Adrenal gland (tissue), 12 donors: ENCODE data around the gene NHLH1. TPM values are rescaled to one million over a fixed set of nuclear protein-coding genes. Genes with fewer than 3 reads are reported as not detected.

Experiments
- DNase-seq, 7 donors: peaks; one replicate each; pipeline ENCODE4 v3.0.0-alpha.2; 2019 to 2020
- H3K27ac ChIP-seq, 5 donors: fragments of 200-600 bp; sonication (generic) in 4 of 5; 1 replicate in 3 of 5; 2 replicates in 2 of 5; pipeline versions ENCODE4 v1.5.1 to v1.8.0; 2016 to 2020; ENCODE audit warnings: mild to moderate bottlenecking in 1 of 5
- H3K27me3 ChIP-seq: fragments of 200-600 bp; 2 replicates; pipeline ENCODE4 v1.8.0; 2021
- H3K36me3 ChIP-seq, 2 donors: fragments of 200-600 bp; replicated peaks in 1 of 2; 1 replicate in 1 of 2; 2 replicates in 1 of 2; pipeline versions ENCODE4 v1.5.1 to v1.8.0; 2018 to 2022
- H3K4me1 ChIP-seq, 2 donors: fragments of 200-600 bp; replicated peaks in 1 of 2; 1 replicate in 1 of 2; 2 replicates in 1 of 2; pipeline versions ENCODE4 v1.5.1 to v1.8.0; 2018 to 2021
- H3K4me3 ChIP-seq, 4 donors: fragments of 200-600 bp; sonication (generic) in 3 of 4; one replicate each; pipeline ENCODE4 v1.5.1; 2016 to 2018
- H3K9me3 ChIP-seq, 3 donors: fragments of 200-600 bp; sonication (generic) in 1 of 3; replicated peaks in 1 of 3; 1 replicate in 2 of 3; 2 replicates in 1 of 3; pipeline versions ENCODE4 v1.5.1 to v1.8.0; 2016 to 2021
- CTCF ChIP-seq, 6 experiments: fragments of 450-650 bp in 4 of 6; fragments of 200-600 bp in 2 of 6; sonication (generic) in 1 of 6; IDR thresholded peaks; 1 replicate in 5 of 6; 2 replicates in 1 of 6; pipeline versions ENCODE4 v1.5.1 to v1.8.0; 2016 to 2021; ENCODE audit warnings: antibody characterized with exemption in 6 of 6, mild to moderate bottlenecking in 2 of 6, moderate library complexity in 1 of 6
- POLR2A ChIP-seq, 2 donors: fragments of 450-650 bp; IDR thresholded peaks; one replicate each; pipeline ENCODE4 v1.6.1; 2017; ENCODE audit warnings: antibody characterized with exemption in 2 of 2, mild to moderate bottlenecking in 2 of 2, moderate library complexity in 1 of 2
- WGBS, 4 donors: extraction: QIAGEN DNeasy Blood & Tissue Kit in 2 of 4; methylation state at CpG; one replicate each; pipeline versions ENCODE4 v1.1.5 to v1.1.7; 2013 to 2017; 5-methylcytosine and 5-hydroxymethylcytosine counted together
- intact Hi-C, 2 donors: fragments of 100-400 bp; cut with DNase I; formaldehyde crosslinking; loops; one replicate each; pipeline versions ENCODE4 v1.14.1 to v1.15.0; 2022 to 2023
- polyA plus RNA-seq, 3 donors: library from polyadenylated mRNA; stranded (reverse); fragments of 200-250 nt in 2 of 3; fragments of 350-450 nt in 1 of 3; fragmentation: Illumina TruSeq in 1 of 3; extraction: RNeasy Lipid Tissue Mini Kit (QIAGEN cat#74804) in 1 of 3; gene quantifications; one replicate each; pipeline ENCODE4 v1.2.3, GENCODE V29; 2013 to 2014
- total RNA-seq, 9 donors: library from RNA; depleted of rRNA in 4 of 9; stranded (reverse); fragments of >200 nt in 4 of 9; fragments of 120-200 nt in 1 of 9; fragmentation: NEBNext Ultra II Directional in 1 of 9; extraction: Animal tissue kit (Norgen Biotek cat#: 25700) in 1 of 9; gene quantifications; one replicate each; pipeline versions ENCODE4 v1.1.0 to v1.2.4, GENCODE V29; 2013 to 2023
- donor health status: healthy with polysubstance abuse.
- donor health status: Bipolar disorder and iron deficiency.
- donor health status: DM: yes; HTN: yes; CAD: no.
- donor health status: DM: no; HTN: no; CAD: no.
- donor health status: DM: no; HTN: no; CAD: no.
- donor health status: DM: yes; HTN: yes; CAD: no.

NHLH1 gene
- total and polyA plus RNA-seq, 12 donors, result 0.16 to 0.46 (median 0.24) TPM; not detected in 7

GRCh38 chr1:160414881-160415280 lies 48.0 kb downstream of the NHLH1 start:
- TF ChIP-seq POLR2A (IDR thresholded peaks at IDR 0.05) (no peak), CTCF (IDR thresholded peaks at IDR 0.05) (no peak)
- intact Hi-C loops, result no loop called here
- 90 to 100% (median 94%) methylated on average over 2 of the region's 2 CpGs for WGBS, 4 donors

DNA sequence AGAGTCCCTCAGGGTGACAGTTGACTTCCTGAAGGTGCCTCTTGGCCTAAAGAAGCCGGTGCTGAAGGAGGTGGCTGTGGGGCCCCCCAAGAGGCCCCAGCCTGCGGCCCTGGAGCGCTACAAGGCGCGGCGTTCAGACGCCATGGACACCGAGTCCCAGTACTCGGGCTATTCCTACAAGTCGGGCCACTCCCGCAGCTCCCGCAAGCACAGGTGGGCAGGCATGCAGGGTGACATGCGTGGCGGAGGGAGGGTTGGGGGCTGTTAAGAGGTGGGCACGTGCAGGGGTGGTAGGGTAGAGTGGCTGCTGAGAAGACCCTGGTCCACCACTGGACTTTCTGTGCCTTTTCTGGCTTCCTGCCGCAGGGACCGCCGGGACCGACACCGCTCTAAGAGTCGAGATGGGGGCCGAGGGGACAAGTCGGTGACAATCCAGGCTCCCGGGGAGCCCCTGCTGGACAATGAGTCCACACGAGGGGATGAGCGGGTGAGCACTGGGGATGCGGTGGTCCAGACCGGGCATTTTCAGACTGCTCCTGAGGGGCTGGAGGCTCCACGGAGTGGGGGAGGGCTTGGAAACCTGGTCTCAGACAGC lies 48.9 kb downstream of the NHLH1 start:
- 90 to 95% (median 93%) methylated on average over 15 to 29 of the region's 29 CpGs for WGBS, 4 donors
- H3K27me3 ChIP-seq, result no peaks in the 10 kb centered on the region
- no peak overlapping the region for H3K4me3 ChIP-seq
- intact Hi-C loops, result no loop called here
- H3K36me3 ChIP-seq, result no peaks in the 10 kb centered on the region
- no peaks in the 10 kb centered on the region for H3K9me3 ChIP-seq
- TF ChIP-seq POLR2A (IDR thresholded peaks at IDR 0.05), result no peak
- no peaks in the 10 kb centered on the region for H3K4me1 ChIP-seq
- DNase-seq, result no peak
- H3K27ac ChIP-seq, result no peak overlapping the region

More at GRCh38 chr1:160414881-160415280, 48.0 kb downstream of the NHLH1 start:
- Histone ChIP-seq H3K27ac (no peak overlapping the region), H3K9me3 (no peaks in the 10 kb centered on the region), H3K36me3 (no peaks in the 10 kb centered on the region), H3K4me3 (no peak overlapping the region), H3K4me1 (no peaks in the 10 kb centered on the region), H3K27me3 (no peaks in the 10 kb centered on the region)
- DNase-seq, result no peak

GRCh38 chr1:160416369-160416768 lies 49.5 kb downstream of the NHLH1 start:
- H3K27me3 ChIP-seq, result no peaks in the 10 kb centered on the region
- no peak overlapping the region for H3K27ac ChIP-seq
- 70 to 82% (median 76%) methylated on average over 4 of the region's 4 CpGs for WGBS, 4 donors
- intact Hi-C loops, result no loop called here
- no peaks in the 10 kb centered on the region for H3K9me3 ChIP-seq
- no peaks in the 10 kb centered on the region for H3K36me3 ChIP-seq
- TF ChIP-seq CTCF (IDR thresholded peaks at IDR 0.05), result peak in 3 of 6 experiments; percentile 19 to 26 (median 22)
- no peak for TF ChIP-seq POLR2A (IDR thresholded peaks at IDR 0.05)
- H3K4me1 ChIP-seq, result no peaks in the 10 kb centered on the region
- no peak overlapping the region for H3K4me3 ChIP-seq
- no peak for DNase-seq

- no peak for TF ChIP-seq CTCF (IDR thresholded peaks at IDR 0.05)
- no peak for TF ChIP-seq POLR2A (IDR thresholded peaks at IDR 0.05)
- no peaks in the 10 kb centered on the region for H3K27me3 ChIP-seq
- no peaks in the 10 kb centered on the region for H3K4me1 ChIP-seq
- DNase-seq, result no peak
- no peak overlapping the region for H3K4me3 ChIP-seq
- no peaks in the 10 kb centered on the region for H3K9me3 ChIP-seq
- H3K27ac ChIP-seq, result no peak overlapping the region
- 56 to 70% (median 61%) methylated on average over 6 of the region's 6 CpGs for WGBS, 4 donors
- no peaks in the 10 kb centered on the region for H3K36me3 ChIP-seq
- intact Hi-C loops, result no loop called here
Measured at GRCh38 chr1:160418483-160418882, 51.6 kb downstream of the NHLH1 start.
